Gastroesophageal sphincter (tissue), 3 donors: ENCODE data around the gene UGT1A8.

Experiments used
- CTCF ChIP-seq, 4 experiments: fragments of 200-600 bp in 2 of 4; fragments of 450-650 bp in 2 of 4; sonication (generic) in 1 of 4; IDR thresholded peaks; one replicate each; pipeline ENCODE4 v1.5.1; 2017 to 2019; ENCODE audit warnings: antibody characterized with exemption in 4 of 4, mild to moderate bottlenecking in 2 of 4, moderate library complexity in 2 of 4
- EP300 ChIP-seq: sonication (generic); formaldehyde crosslinking; IDR thresholded peaks from one replicate; pipeline ENCODE4 v1.6.1; 2017; ENCODE audit warnings: antibody characterized with exemption, mild to moderate bottlenecking
- POLR2A ChIP-seq, 2 donors: fragments of 450-650 bp; IDR thresholded peaks; one replicate each; pipeline ENCODE4 v1.6.1; 2017; ENCODE audit warnings: antibody characterized with exemption in 2 of 2, mild to moderate bottlenecking in 2 of 2, moderate library complexity in 1 of 2
- POLR2AphosphoS5 ChIP-seq: sonication (generic); formaldehyde crosslinking; IDR thresholded peaks from one replicate; pipeline ENCODE4 v1.6.1; 2017; ENCODE audit warnings: antibody characterized with exemption

DNA sequence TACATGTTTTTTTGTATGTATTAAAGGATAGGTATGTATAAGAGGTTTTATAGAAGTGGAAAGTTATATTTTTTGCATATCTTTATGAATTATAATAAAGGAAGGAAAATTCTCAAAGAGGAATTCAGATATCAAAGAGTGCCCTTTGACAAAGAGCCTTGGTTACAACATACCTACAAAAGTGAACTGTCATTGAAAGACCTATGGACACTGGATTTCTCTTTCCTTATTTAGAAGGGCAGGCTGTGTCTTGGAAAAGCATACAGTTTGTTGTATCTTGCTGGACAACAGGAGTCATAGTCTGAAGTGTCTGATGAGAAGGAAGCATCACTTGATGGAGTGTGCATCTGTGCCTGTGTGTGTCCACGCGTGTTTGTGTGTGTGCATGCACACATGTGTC is 34.0 kb downstream of the UGT1A8 start:
- TF ChIP-seq CTCF (IDR thresholded peaks at IDR 0.05) (no peak), EP300 (no peak), POLR2AphosphoS5 (no peak), POLR2A (IDR thresholded peaks at IDR 0.05) (no peak)
